ENCODE measurements around the gene HHLA2. TPM values are rescaled to one million over a fixed set of nuclear protein-coding genes. Genes with fewer than 3 reads are reported as not detected.

The HHLA2 gene
- total RNA-seq, 1 experiment from 2014 or later: 0.07 TPM

DNA sequence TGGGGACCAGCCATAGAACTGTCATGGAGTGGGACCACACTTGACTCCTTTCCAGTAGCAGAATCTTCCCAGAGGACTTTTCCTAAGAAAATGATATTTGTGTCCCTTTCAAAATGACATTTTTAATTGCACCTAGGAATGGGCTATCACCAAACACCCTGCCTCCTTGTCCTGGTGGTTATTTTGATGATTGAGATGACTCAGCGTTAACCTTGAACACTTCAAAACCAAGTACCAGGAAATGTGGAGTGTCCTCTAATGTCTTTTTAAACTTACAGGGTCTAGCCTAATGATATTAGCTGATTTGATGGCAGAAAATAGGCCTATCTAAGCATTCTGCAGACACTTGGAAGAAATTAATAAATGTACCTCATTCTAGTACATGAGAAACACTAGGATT lies 90.7 kb downstream of the HHLA2 start:
- POLR2A ChIA-PET: no interaction called here
- CTCF ChIA-PET: no interaction called here
- no peak for ATAC-seq
- no peaks in the 10 kb centered on the region for H3K27me3 Mint-ChIP-seq (ENCODE audit: low read depth)
- H3K4me3 Mint-ChIP-seq: no peak overlapping the region
- no peaks in the 10 kb centered on the region for H3K9me3 Mint-ChIP-seq
- TF ChIP-seq OVOL2 (CRISPR knock-in tag; IDR thresholded peaks at IDR 0.05; ENCODE audit: borderline replicate concordance) (no peak), MYBL2 (CRISPR knock-in tag; IDR thresholded peaks at IDR 0.05) (no peak), NFATC4 (CRISPR knock-in tag; IDR thresholded peaks at IDR 0.05) (no peak), ZNF423 (CRISPR knock-in tag; IDR thresholded peaks at IDR 0.05) (no peak), GABPB1 (CRISPR knock-in tag; IDR thresholded peaks at IDR 0.05) (no peak), TEAD4 (CRISPR knock-in tag; IDR thresholded peaks at IDR 0.05) (no peak)
- TF ChIP-seq, protein P1, sequence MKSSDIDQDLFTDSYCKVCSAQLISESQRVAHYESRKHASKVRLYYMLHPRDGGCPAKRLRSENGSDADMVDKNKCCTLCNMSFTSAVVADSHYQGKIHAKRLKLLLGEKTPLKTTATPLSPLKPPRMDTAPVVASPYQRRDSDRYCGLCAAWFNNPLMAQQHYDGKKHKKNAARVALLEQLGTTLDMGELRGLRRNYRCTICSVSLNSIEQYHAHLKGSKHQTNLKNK (CRISPR knock-in tag; IDR thresholded peaks at IDR 0.05): no peak
- TF ChIP-seq, protein P2, sequence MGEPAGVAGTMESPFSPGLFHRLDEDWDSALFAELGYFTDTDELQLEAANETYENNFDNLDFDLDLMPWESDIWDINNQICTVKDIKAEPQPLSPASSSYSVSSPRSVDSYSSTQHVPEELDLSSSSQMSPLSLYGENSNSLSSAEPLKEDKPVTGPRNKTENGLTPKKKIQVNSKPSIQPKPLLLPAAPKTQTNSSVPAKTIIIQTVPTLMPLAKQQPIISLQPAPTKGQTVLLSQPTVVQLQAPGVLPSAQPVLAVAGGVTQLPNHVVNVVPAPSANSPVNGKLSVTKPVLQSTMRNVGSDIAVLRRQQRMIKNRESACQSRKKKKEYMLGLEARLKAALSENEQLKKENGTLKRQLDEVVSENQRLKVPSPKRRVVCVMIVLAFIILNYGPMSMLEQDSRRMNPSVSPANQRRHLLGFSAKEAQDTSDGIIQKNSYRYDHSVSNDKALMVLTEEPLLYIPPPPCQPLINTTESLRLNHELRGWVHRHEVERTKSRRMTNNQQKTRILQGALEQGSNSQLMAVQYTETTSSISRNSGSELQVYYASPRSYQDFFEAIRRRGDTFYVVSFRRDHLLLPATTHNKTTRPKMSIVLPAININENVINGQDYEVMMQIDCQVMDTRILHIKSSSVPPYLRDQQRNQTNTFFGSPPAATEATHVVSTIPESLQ (CRISPR knock-in tag; IDR thresholded peaks at IDR 0.05): no peak
- H3K4me1 Mint-ChIP-seq: peaks cover 21% of the 10 kb centered on the region
- no peak overlapping the region for H3K27ac Mint-ChIP-seq
- no peaks in the 10 kb centered on the region for H3K36me3 Mint-ChIP-seq
- no peak for DNase-seq (ENCODE audit: low spot score)

DNA sequence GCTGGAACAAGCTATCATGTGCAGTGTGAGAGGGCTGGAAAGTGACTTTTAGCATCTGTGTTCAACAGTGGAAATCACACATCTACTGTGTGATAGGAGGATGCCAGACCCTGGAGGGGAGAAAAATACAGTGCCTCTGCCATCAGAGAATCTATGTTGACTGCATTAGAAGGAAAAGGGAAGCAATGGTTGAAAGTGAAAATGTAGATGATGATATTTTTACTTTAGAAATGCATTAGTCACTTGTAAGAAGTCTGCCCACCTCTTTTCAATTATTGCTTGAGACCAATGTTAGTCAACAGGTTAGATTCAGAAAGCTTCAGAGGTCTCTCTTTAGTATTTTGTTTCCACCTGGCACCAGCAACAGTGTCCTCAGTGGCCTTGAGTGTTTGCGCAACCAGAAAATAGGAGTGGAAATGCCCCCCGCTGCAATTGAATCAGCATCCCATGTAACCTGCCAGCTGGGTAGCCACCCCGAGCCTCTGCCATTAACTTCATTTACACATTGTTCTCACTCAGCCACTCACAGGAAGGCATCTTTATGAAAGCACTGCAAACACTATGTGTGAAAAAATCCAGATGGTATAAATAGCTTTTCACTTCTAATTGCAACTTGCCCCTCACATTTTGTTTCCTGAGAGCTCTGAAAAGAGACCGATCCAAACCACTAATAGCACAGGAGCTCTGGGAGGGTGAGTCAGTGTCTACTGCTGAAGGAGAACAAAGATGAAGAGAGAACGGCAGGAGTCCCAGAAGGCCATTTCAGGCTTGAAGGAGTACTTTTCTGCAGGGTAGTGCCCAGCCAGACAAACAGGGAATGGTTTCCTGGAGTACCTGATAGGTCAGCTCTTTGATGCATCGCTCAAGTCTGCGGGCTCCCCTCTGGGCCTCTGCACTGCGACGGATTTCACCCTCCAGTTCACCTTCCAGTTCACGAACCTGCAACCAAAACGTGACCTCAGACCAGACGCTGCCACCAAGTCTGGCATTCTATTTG lies 92.1 kb downstream of the HHLA2 start:
- no peaks in the 10 kb centered on the region for H3K36me3 Mint-ChIP-seq
- no peaks in the 10 kb centered on the region for H3K27me3 Mint-ChIP-seq (ENCODE audit: low read depth)
- no peak for DNase-seq (ENCODE audit: low spot score)
- CTCF ChIA-PET: no interaction called here
- TF ChIP-seq, protein P3, sequence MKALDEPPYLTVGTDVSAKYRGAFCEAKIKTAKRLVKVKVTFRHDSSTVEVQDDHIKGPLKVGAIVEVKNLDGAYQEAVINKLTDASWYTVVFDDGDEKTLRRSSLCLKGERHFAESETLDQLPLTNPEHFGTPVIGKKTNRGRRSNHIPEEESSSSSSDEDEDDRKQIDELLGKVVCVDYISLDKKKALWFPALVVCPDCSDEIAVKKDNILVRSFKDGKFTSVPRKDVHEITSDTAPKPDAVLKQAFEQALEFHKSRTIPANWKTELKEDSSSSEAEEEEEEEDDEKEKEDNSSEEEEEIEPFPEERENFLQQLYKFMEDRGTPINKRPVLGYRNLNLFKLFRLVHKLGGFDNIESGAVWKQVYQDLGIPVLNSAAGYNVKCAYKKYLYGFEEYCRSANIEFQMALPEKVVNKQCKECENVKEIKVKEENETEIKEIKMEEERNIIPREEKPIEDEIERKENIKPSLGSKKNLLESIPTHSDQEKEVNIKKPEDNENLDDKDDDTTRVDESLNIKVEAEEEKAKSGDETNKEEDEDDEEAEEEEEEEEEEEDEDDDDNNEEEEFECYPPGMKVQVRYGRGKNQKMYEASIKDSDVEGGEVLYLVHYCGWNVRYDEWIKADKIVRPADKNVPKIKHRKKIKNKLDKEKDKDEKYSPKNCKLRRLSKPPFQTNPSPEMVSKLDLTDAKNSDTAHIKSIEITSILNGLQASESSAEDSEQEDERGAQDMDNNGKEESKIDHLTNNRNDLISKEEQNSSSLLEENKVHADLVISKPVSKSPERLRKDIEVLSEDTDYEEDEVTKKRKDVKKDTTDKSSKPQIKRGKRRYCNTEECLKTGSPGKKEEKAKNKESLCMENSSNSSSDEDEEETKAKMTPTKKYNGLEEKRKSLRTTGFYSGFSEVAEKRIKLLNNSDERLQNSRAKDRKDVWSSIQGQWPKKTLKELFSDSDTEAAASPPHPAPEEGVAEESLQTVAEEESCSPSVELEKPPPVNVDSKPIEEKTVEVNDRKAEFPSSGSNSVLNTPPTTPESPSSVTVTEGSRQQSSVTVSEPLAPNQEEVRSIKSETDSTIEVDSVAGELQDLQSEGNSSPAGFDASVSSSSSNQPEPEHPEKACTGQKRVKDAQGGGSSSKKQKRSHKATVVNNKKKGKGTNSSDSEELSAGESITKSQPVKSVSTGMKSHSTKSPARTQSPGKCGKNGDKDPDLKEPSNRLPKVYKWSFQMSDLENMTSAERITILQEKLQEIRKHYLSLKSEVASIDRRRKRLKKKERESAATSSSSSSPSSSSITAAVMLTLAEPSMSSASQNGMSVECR (CRISPR knock-in tag; IDR thresholded peaks at IDR 0.05; ENCODE audit: borderline replicate concordance): no peak
- TF ChIP-seq ESRRA (CRISPR knock-in tag; IDR thresholded peaks at IDR 0.05; ENCODE audit: borderline replicate concordance) (no peak), SOX15 (CRISPR knock-in tag; IDR thresholded peaks at IDR 0.05) (no peak), CREM (CRISPR knock-in tag; IDR thresholded peaks at IDR 0.05) (no peak), TEAD4 (CRISPR knock-in tag; IDR thresholded peaks at IDR 0.05) (no peak), ATF1 (CRISPR knock-in tag; IDR thresholded peaks at IDR 0.05) (no peak), NFYB (CRISPR knock-in tag; conservative IDR thresholded peaks at IDR 0.05; ENCODE audit: low read depth) (no peak), SMAD4 (CRISPR knock-in tag; IDR thresholded peaks at IDR 0.05) (no peak), ZNF317 (CRISPR knock-in tag; IDR thresholded peaks at IDR 0.05; ENCODE audit: borderline replicate concordance, low read depth) (no peak), ZNF121 (CRISPR knock-in tag; IDR thresholded peaks at IDR 0.05) (no peak)
- TF ChIP-seq, protein P4, sequence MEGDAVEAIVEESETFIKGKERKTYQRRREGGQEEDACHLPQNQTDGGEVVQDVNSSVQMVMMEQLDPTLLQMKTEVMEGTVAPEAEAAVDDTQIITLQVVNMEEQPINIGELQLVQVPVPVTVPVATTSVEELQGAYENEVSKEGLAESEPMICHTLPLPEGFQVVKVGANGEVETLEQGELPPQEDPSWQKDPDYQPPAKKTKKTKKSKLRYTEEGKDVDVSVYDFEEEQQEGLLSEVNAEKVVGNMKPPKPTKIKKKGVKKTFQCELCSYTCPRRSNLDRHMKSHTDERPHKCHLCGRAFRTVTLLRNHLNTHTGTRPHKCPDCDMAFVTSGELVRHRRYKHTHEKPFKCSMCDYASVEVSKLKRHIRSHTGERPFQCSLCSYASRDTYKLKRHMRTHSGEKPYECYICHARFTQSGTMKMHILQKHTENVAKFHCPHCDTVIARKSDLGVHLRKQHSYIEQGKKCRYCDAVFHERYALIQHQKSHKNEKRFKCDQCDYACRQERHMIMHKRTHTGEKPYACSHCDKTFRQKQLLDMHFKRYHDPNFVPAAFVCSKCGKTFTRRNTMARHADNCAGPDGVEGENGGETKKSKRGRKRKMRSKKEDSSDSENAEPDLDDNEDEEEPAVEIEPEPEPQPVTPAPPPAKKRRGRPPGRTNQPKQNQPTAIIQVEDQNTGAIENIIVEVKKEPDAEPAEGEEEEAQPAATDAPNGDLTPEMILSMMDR (IDR thresholded peaks at IDR 0.05): no peak
- TF ChIP-seq, protein P5, sequence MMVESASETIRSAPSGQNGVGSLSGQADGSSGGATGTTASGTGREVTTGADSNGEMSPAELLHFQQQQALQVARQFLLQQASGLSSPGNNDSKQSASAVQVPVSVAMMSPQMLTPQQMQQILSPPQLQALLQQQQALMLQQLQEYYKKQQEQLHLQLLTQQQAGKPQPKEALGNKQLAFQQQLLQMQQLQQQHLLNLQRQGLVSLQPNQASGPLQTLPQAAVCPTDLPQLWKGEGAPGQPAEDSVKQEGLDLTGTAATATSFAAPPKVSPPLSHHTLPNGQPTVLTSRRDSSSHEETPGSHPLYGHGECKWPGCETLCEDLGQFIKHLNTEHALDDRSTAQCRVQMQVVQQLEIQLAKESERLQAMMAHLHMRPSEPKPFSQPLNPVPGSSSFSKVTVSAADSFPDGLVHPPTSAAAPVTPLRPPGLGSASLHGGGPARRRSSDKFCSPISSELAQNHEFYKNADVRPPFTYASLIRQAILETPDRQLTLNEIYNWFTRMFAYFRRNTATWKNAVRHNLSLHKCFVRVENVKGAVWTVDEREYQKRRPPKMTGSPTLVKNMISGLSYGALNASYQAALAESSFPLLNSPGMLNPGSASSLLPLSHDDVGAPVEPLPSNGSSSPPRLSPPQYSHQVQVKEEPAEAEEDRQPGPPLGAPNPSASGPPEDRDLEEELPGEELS (CRISPR knock-in tag; IDR thresholded peaks at IDR 0.05): no peak
- TF ChIP-seq, protein P6, sequence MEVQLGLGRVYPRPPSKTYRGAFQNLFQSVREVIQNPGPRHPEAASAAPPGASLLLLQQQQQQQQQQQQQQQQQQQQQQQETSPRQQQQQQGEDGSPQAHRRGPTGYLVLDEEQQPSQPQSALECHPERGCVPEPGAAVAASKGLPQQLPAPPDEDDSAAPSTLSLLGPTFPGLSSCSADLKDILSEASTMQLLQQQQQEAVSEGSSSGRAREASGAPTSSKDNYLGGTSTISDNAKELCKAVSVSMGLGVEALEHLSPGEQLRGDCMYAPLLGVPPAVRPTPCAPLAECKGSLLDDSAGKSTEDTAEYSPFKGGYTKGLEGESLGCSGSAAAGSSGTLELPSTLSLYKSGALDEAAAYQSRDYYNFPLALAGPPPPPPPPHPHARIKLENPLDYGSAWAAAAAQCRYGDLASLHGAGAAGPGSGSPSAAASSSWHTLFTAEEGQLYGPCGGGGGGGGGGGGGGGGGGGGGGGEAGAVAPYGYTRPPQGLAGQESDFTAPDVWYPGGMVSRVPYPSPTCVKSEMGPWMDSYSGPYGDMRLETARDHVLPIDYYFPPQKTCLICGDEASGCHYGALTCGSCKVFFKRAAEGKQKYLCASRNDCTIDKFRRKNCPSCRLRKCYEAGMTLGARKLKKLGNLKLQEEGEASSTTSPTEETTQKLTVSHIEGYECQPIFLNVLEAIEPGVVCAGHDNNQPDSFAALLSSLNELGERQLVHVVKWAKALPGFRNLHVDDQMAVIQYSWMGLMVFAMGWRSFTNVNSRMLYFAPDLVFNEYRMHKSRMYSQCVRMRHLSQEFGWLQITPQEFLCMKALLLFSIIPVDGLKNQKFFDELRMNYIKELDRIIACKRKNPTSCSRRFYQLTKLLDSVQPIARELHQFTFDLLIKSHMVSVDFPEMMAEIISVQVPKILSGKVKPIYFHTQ (CRISPR knock-in tag; IDR thresholded peaks at IDR 0.05): no peak
- no peak overlapping the region for H3K4me3 Mint-ChIP-seq
- no peaks in the 10 kb centered on the region for H3K9me3 Mint-ChIP-seq
- peaks cover 23% of the 10 kb centered on the region for H3K4me1 Mint-ChIP-seq
- 0 out of 2 replicates have a peak, but pooled peaks have one; percentile 28 for ATAC-seq
- H3K27ac Mint-ChIP-seq: no peak overlapping the region; the same call in 1 of the 2 replicates
- POLR2A ChIA-PET: no interaction called here

Measured in WTC11 (cell line).